Neural progenitor cell (in vitro differentiated cells): ENCODE measurements around the gene SRPK1. TPM values are rescaled to one million over a fixed set of nuclear protein-coding genes. Genes with fewer than 3 reads are reported as not detected.

ENCODE experiments used
- DNase-seq: peaks from one replicate; pipeline ENCODE4 v3.0.0-alpha.2; 2016; ENCODE audit warnings: low spot score
- H2AFZ ChIP-seq: fragments of 200-600 bp; sonication (generic); replicated peaks from 2 replicates; pipeline ENCODE4 v1.6.1; 2016; ENCODE audit warnings: antibody characterized with exemption
- H3F3A ChIP-seq: fragments of 200-600 bp; sonication (generic); 2 replicates; pipeline ENCODE4 v1.6.1; 2016; ENCODE audit warnings: antibody characterized with exemption, low read depth
- H3K27ac ChIP-seq: fragments of 200-600 bp; sonication (generic); 2 replicates; pipeline ENCODE4 v1.5.1; 2016; ENCODE audit warnings: mild to moderate bottlenecking
- H3K27me3 ChIP-seq: fragments of 200-600 bp; sonication (generic); 2 replicates; pipeline ENCODE4 v1.6.1; 2016; ENCODE audit warnings: mild to moderate bottlenecking, moderate library complexity
- H3K36me3 ChIP-seq: fragments of 200-600 bp; sonication (generic); 2 replicates; pipeline ENCODE4 v1.5.1; 2016
- H3K4me1 ChIP-seq: fragments of 200-600 bp; sonication (generic); 2 replicates; pipeline ENCODE4 v1.6.1; 2016; ENCODE audit warnings: mixed run types
- H3K4me2 ChIP-seq: fragments of 200-600 bp; sonication (generic); 2 replicates; pipeline ENCODE4 v1.6.1; 2016
- H3K4me3 ChIP-seq: fragments of 200-600 bp; sonication (generic); 2 replicates; pipeline ENCODE4 v1.5.1; 2016
- H3K79me2 ChIP-seq: fragments of 200-600 bp; sonication (generic); 2 replicates; pipeline ENCODE4 v1.6.1; 2016; ENCODE audit warnings: low read depth
- H3K9ac ChIP-seq: fragments of 200-600 bp; sonication (generic); 2 replicates; pipeline ENCODE4 v1.6.1; 2016
- H3K9me3 ChIP-seq: fragments of 200-600 bp; sonication (generic); 2 replicates; pipeline ENCODE4 v1.5.1; 2016; ENCODE audit warnings: low read depth
- H4K20me1 ChIP-seq: fragments of 200-600 bp; sonication (generic); 2 replicates; pipeline ENCODE4 v1.6.1; 2016; ENCODE audit warnings: low read depth
- H3K27ac Mint-ChIP-seq: 3 replicates; pipeline ENCODE4 v1.8.0; 2021; ENCODE audit warnings: mixed read lengths
- H3K27me3 Mint-ChIP-seq: 2 replicates; pipeline ENCODE4 v1.8.0; 2022; ENCODE audit warnings: low read depth, mild to moderate bottlenecking, inconsistent platforms, moderate library complexity, mixed read lengths; ENCODE audit not compliant: insufficient read depth
- H3K36me3 Mint-ChIP-seq: 3 replicates; pipeline ENCODE4 v1.8.0; 2021; ENCODE audit warnings: mixed read lengths
- H3K4me1 Mint-ChIP-seq: 3 replicates; pipeline ENCODE4 v1.8.0; 2021; ENCODE audit warnings: mixed read lengths
- H3K4me3 Mint-ChIP-seq: 3 replicates; pipeline ENCODE4 v1.8.0; 2021; ENCODE audit warnings: mild to moderate bottlenecking, moderate library complexity, mixed read lengths
- H3K9me3 Mint-ChIP-seq: 3 replicates; pipeline ENCODE4 v1.8.0; 2020; ENCODE audit warnings: mixed read lengths
- EZH2 ChIP-seq: fragments of 200-600 bp; sonication (generic); IDR thresholded peaks from 2 replicates; pipeline ENCODE4 v1.6.1; 2017; ENCODE audit warnings: antibody characterized with exemption, mild to moderate bottlenecking, moderate library complexity
- EZH2phosphoT487 ChIP-seq: fragments of 200-600 bp; sonication (generic); IDR thresholded peaks from 2 replicates; pipeline ENCODE4 v1.6.1; 2017; ENCODE audit warnings: antibody characterized with exemption
- total RNA-seq: library from RNA; depleted of rRNA; stranded (reverse); fragments of >200 nt; gene quantifications from 2 replicates; pipeline ENCODE4 v1.2.3, GENCODE V29; 2015; ENCODE audit warnings: low replicate concordance
- TF ChIP-seq, protein P1 (sequence below): fragments of 200-600 bp; sonication (generic); IDR thresholded peaks from 2 replicates; pipeline ENCODE4 v1.5.1; 2017; ENCODE audit warnings: antibody characterized with exemption, mild to moderate bottlenecking

Gene SRPK1
- total RNA-seq, 1 donor from 2014 or later, result 181 TPM

DNA sequence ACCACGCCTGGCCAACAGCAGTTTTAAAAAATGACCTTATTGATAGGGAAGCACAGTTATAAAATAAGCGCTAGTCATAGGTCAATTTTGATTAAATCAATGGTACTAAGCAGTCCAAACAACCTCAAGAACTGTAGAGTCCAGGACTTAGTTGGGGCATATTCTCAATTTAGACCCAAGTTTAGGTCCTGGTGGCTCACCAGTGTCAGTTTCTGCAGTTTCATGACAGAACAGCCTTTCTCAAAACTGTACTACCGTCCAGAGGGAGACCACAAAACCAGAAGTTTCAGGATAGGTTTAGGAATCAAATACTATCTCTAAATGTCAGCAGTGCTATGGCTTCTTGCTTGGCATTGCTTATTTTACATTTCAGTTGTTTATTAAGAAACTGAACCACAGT, 76.6 kb downstream of the SRPK1 start:
- no peak overlapping the region for H3K9ac ChIP-seq
- no peaks in the 10 kb centered on the region for H3K9me3 ChIP-seq
- peaks cover 2% of the 10 kb centered on the region for H3K27me3 Mint-ChIP-seq
- DNase-seq, result no peak
- peaks cover 16% of the 10 kb centered on the region for H3K79me2 ChIP-seq
- no peak overlapping the region for H3K4me2 ChIP-seq
- H3K4me3 Mint-ChIP-seq, result no peak overlapping the region
- peaks cover 49% of the 10 kb centered on the region for H3K36me3 Mint-ChIP-seq
- H2AFZ ChIP-seq, result no peak overlapping the region
- no peaks in the 10 kb centered on the region for H3K27me3 ChIP-seq
- no peak overlapping the region for H3K27ac Mint-ChIP-seq
- H3K4me1 Mint-ChIP-seq, result no peaks in the 10 kb centered on the region
- TF ChIP-seq EZH2phosphoT487, result no peak
- TF ChIP-seq, protein P1, sequence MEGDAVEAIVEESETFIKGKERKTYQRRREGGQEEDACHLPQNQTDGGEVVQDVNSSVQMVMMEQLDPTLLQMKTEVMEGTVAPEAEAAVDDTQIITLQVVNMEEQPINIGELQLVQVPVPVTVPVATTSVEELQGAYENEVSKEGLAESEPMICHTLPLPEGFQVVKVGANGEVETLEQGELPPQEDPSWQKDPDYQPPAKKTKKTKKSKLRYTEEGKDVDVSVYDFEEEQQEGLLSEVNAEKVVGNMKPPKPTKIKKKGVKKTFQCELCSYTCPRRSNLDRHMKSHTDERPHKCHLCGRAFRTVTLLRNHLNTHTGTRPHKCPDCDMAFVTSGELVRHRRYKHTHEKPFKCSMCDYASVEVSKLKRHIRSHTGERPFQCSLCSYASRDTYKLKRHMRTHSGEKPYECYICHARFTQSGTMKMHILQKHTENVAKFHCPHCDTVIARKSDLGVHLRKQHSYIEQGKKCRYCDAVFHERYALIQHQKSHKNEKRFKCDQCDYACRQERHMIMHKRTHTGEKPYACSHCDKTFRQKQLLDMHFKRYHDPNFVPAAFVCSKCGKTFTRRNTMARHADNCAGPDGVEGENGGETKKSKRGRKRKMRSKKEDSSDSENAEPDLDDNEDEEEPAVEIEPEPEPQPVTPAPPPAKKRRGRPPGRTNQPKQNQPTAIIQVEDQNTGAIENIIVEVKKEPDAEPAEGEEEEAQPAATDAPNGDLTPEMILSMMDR, result no peak
- TF ChIP-seq EZH2, result no peak
- no peaks in the 10 kb centered on the region for H3F3A ChIP-seq
- H3K4me3 ChIP-seq, result no peak overlapping the region
- peaks cover 10% of the 10 kb centered on the region for H3K9me3 Mint-ChIP-seq
- no peaks in the 10 kb centered on the region for H3K4me1 ChIP-seq
- H4K20me1 ChIP-seq, result no peaks in the 10 kb centered on the region
- H3K36me3 ChIP-seq, result peaks cover 39% of the 10 kb centered on the region
- no peak overlapping the region for H3K27ac ChIP-seq

DNA sequence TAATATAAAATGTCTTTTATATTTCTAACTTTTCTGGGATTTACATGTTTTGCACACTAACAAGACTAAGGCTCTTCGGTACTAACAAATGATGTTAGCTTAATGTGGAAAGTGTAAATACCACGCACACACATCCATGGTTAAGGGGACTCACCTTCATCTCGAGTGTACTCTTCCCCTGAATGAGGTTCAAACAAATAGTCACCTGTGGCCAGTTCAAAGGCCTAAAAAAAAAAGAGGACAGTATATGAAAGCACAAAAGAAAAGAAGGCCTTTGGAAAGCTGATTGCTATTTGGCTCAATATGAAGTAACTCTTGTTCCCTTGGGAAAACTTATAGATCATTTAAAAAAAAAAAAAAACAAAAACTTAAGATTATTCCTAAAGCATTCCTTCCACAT, 78.5 kb downstream of the SRPK1 start:
- H3K9me3 ChIP-seq, result no peaks in the 10 kb centered on the region
- no peak overlapping the region for H3K4me3 ChIP-seq
- Mint-ChIP-seq H3K27me3 (peaks cover 4% of the 10 kb centered on the region), H3K36me3 (peaks cover 41% of the 10 kb centered on the region), H3K9me3 (no peaks in the 10 kb centered on the region), H3K4me3 (no peak overlapping the region), H3K27ac (no peak overlapping the region), H3K4me1 (no peaks in the 10 kb centered on the region)
- no peak overlapping the region for H3K4me2 ChIP-seq
- no peaks in the 10 kb centered on the region for H3K27me3 ChIP-seq
- H3F3A ChIP-seq, result no peaks in the 10 kb centered on the region
- no peak for DNase-seq
- no peak overlapping the region for H3K27ac ChIP-seq
- peaks cover 5% of the 10 kb centered on the region for H3K79me2 ChIP-seq
- peaks cover 29% of the 10 kb centered on the region for H3K36me3 ChIP-seq
- no peaks in the 10 kb centered on the region for H4K20me1 ChIP-seq
- H2AFZ ChIP-seq, result no peak overlapping the region
- no peaks in the 10 kb centered on the region for H3K4me1 ChIP-seq
- H3K9ac ChIP-seq, result no peak overlapping the region
- TF ChIP-seq EZH2 (no peak), EZH2phosphoT487 (no peak)
- TF ChIP-seq, protein P1, result no peak

DNA sequence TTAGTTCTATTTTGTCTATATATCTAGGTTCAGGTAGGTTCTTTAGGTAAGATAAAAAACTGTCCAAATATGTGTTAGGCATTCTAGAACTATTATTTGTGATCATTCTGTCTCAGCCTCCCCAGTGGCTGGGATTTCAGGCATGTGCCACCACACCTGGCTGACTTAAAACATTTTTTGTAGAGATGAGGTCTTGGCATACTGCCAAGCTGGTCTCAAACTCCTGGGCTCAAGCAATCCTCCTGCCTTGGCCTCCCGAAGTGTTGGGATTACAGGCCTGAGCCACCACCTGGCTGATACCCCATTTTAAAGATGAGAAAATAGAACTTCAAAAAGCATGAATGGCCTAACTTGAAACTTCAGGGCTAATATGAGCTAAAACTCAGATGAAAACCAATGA, 81.9 kb downstream of the SRPK1 start:
- Mint-ChIP-seq H3K27ac (no peak overlapping the region), H3K4me1 (no peaks in the 10 kb centered on the region), H3K27me3 (peaks cover 4% of the 10 kb centered on the region), H3K9me3 (no peaks in the 10 kb centered on the region), H3K36me3 (peaks cover 31% of the 10 kb centered on the region), H3K4me3 (no peak overlapping the region)
- Histone ChIP-seq H3K27ac (no peak overlapping the region), H3K27me3 (no peaks in the 10 kb centered on the region), H3K36me3 (peaks cover 27% of the 10 kb centered on the region), H3K4me3 (no peak overlapping the region), H3K9ac (no peak overlapping the region), H3F3A (peaks cover 15% of the 10 kb centered on the region), H2AFZ (no peak overlapping the region), H3K79me2 (no peaks in the 10 kb centered on the region), H3K9me3 (no peaks in the 10 kb centered on the region), H3K4me1 (no peaks in the 10 kb centered on the region), H3K4me2 (no peak overlapping the region), H4K20me1 (no peaks in the 10 kb centered on the region)
- TF ChIP-seq EZH2, result no peak
- TF ChIP-seq, protein P1, result no peak
- TF ChIP-seq EZH2phosphoT487, result no peak
- DNase-seq, result no peak
